Liver (tissue), 3 donors: Measurements from ENCODE around the gene WDR36.

Source experiments
- CTCF ChIP-seq: fragments of 150-350 bp; IDR thresholded peaks from 2 replicates; pipeline ENCODE4 v1.5.1; 2017; ENCODE audit warnings: improper control_type of control experiment, low read depth, low read length; ENCODE audit not compliant: missing input control
- EGR1 ChIP-seq, 2 donors: IDR thresholded peaks; 2 replicates each; pipeline ENCODE4 v1.6.1; 2016 to 2018; ENCODE audit warnings: antibody characterized with exemption in 2 of 2, low read depth in 2 of 2
- JUND ChIP-seq, 2 donors: IDR thresholded peaks; 2 replicates each; pipeline ENCODE4 v1.6.1; 2016; ENCODE audit warnings: antibody characterized with exemption in 2 of 2
- RAD21 ChIP-seq, 2 donors: IDR thresholded peaks; 2 replicates each; pipeline ENCODE4 v1.6.1; 2016; ENCODE audit warnings: antibody characterized with exemption in 2 of 2, mild to moderate bottlenecking in 2 of 2
- RXRA ChIP-seq, 2 donors: IDR thresholded peaks; 2 replicates each; pipeline ENCODE4 v1.6.1; 2017 to 2018; ENCODE audit warnings: antibody characterized with exemption in 2 of 2, mild to moderate bottlenecking in 1 of 2
- SP1 ChIP-seq: IDR thresholded peaks from 2 replicates; pipeline ENCODE4 v1.6.1; 2018; ENCODE audit warnings: antibody characterized with exemption, mild to moderate bottlenecking
- TAF1 ChIP-seq: conservative IDR thresholded peaks from 2 replicates; pipeline ENCODE4 v1.6.1; 2016; ENCODE audit warnings: antibody characterized with exemption, mild to moderate bottlenecking
- YY1 ChIP-seq: IDR thresholded peaks from 2 replicates; pipeline ENCODE4 v1.6.1; 2016; ENCODE audit warnings: antibody characterized with exemption, mild to moderate bottlenecking
- TF ChIP-seq, protein P1 (sequence below): IDR thresholded peaks from 2 replicates; pipeline ENCODE4 v1.6.1; 2016; ENCODE audit warnings: antibody characterized with exemption
- TF ChIP-seq, protein P2 (sequence below): IDR thresholded peaks from 2 replicates; pipeline ENCODE4 v1.6.1; 2016; ENCODE audit warnings: antibody characterized with exemption, mild to moderate bottlenecking
- donor health status: healthy.
- donor health status: healthy.

DNA sequence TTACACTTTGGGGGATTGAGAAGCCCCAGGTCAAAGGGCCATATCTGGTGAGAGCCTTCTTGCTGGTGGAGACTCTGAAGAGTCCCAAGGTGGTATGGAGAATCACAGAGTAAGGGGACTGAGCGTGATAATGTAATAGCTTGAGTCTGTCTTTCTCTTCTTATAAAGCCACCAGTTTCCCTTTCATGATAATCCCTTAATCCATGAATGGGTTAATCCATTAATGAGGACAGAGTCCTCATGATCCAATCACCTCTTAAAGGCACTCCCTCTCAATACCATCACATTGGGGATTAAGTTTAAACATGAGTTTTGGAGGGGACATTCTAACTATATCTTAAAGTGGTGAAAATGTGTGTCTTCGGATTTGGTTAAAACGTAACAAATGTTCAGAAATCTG lies 21.5 kb downstream of the WDR36 start:
- TF ChIP-seq CTCF (no peak), JUND (IDR thresholded peaks at IDR 0.05) (no peak), RXRA (IDR thresholded peaks at IDR 0.05) (no peak), RAD21 (IDR thresholded peaks at IDR 0.05) (no peak), YY1 (no peak), EGR1 (IDR thresholded peaks at IDR 0.05; ENCODE audit: low read depth in 2 of 2) (no peak), SP1 (no peak), TAF1 (no peak)
- TF ChIP-seq, protein P1, sequence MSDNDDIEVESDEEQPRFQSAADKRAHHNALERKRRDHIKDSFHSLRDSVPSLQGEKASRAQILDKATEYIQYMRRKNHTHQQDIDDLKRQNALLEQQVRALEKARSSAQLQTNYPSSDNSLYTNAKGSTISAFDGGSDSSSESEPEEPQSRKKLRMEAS = no peak
- TF ChIP-seq, protein P2, sequence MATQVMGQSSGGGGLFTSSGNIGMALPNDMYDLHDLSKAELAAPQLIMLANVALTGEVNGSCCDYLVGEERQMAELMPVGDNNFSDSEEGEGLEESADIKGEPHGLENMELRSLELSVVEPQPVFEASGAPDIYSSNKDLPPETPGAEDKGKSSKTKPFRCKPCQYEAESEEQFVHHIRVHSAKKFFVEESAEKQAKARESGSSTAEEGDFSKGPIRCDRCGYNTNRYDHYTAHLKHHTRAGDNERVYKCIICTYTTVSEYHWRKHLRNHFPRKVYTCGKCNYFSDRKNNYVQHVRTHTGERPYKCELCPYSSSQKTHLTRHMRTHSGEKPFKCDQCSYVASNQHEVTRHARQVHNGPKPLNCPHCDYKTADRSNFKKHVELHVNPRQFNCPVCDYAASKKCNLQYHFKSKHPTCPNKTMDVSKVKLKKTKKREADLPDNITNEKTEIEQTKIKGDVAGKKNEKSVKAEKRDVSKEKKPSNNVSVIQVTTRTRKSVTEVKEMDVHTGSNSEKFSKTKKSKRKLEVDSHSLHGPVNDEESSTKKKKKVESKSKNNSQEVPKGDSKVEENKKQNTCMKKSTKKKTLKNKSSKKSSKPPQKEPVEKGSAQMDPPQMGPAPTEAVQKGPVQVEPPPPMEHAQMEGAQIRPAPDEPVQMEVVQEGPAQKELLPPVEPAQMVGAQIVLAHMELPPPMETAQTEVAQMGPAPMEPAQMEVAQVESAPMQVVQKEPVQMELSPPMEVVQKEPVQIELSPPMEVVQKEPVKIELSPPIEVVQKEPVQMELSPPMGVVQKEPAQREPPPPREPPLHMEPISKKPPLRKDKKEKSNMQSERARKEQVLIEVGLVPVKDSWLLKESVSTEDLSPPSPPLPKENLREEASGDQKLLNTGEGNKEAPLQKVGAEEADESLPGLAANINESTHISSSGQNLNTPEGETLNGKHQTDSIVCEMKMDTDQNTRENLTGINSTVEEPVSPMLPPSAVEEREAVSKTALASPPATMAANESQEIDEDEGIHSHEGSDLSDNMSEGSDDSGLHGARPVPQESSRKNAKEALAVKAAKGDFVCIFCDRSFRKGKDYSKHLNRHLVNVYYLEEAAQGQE = no peak
